Fibroblast of lung (primary cell): ENCODE results near the gene XPC.

Source experiments
- CTCF ChIP-seq, 2 donors: IDR thresholded peaks in 1 of 2; conservative IDR thresholded peaks in 1 of 2; 1 replicate in 1 of 2; 2 replicates in 1 of 2; pipeline ENCODE4 v1.5.1; 2011 to 2012; ENCODE audit warnings: low read length in 2 of 2, control low read depth in 1 of 2, inconsistent platforms in 1 of 2, low read depth in 1 of 2, mild to moderate bottlenecking in 1 of 2
- EZH2 ChIP-seq: IDR thresholded peaks from 2 replicates; pipeline ENCODE4 v1.5.1; 2012; ENCODE audit warnings: low read length, control low read depth, mild to moderate bottlenecking; ENCODE audit errors: missing control alignments

- TF ChIP-seq CTCF (conservative IDR thresholded peaks at IDR 0.05 in 1 of 2, IDR thresholded peaks at IDR 0.05 in 1 of 2; ENCODE audit: low read depth in 1 of 2, low read length in 2 of 2) (no peak), EZH2 (no peak)
Observed at GRCh38 chr3:14138878-14139655, 39.3 kb downstream of the XPC start.
